ENCODE data around the gene BRAF. TPM values are rescaled to one million over a fixed set of nuclear protein-coding genes. Genes with fewer than 3 reads are reported as not detected.

Gene BRAF
- total and polyA plus RNA-seq, 3 experiments from 2014 or later = 11.3 to 32.0 (median 28.4) TPM

- CTCF ChIA-PET = interaction anchor here (1.2 kb wide), 1 partner anchor 12 kb away, joined by 4 read pairs; no protein-coding TSS in a partner anchor
- POLR2A ChIA-PET = interaction anchor here (1.2 kb wide), 1 partner anchor 14 kb away, joined by 3 read pairs; the partner anchor contains the start of gene ADCK2
- H3K4me1 ChIP-seq (ENCODE audit: insufficient read depth, low read length) = no peaks in the 10 kb centered on the region
- no peaks in the 10 kb centered on the region for H3K36me3 ChIP-seq (ENCODE audit: insufficient read depth, low read length)
- peak overlapping the region in 1 of 8 donors; percentile 61 for H3K27ac Mint-ChIP-seq
- no peaks in the 10 kb centered on the region for H3K4me1 Mint-ChIP-seq
- H3K27me3 ChIP-seq (ENCODE audit: insufficient read depth, low read length, poor library complexity, severe bottlenecking) = no peaks in the 10 kb centered on the region
- H3K4me3 Mint-ChIP-seq = no peak overlapping the region
- H3K36me3 Mint-ChIP-seq = peaks cover 4 to 65% (median 15%) of the 10 kb centered on the region in 3 donors
- no peak overlapping the region for H3K27ac ChIP-seq (ENCODE audit: low read depth, low read length)
- no peaks in the 10 kb centered on the region for H3K27me3 Mint-ChIP-seq
- no peak for DNase-seq
- H3K9me3 Mint-ChIP-seq = peaks cover 0 to 2% (median 0%) of the 10 kb centered on the region in 5 donors
- no peak overlapping the region for H3K4me3 ChIP-seq (ENCODE audit: low read length)
- no peaks in the 10 kb centered on the region for H3K9me3 ChIP-seq (ENCODE audit: low read length)
Observed at GRCh38 chr7:140686921-140687320, 237.8 kb downstream of the BRAF start.

- H3K4me1 Mint-ChIP-seq = no peaks in the 10 kb centered on the region
- peaks cover 4 to 64% (median 17%) of the 10 kb centered on the region in 3 donors for H3K36me3 Mint-ChIP-seq
- peaks cover 0 to 2% (median 0%) of the 10 kb centered on the region in 5 donors for H3K9me3 Mint-ChIP-seq
- H3K4me3 Mint-ChIP-seq = no peak overlapping the region
- Histone ChIP-seq H3K4me3 (ENCODE audit: low read length) (no peak overlapping the region), H3K36me3 (ENCODE audit: insufficient read depth, low read length) (no peaks in the 10 kb centered on the region), H3K27ac (ENCODE audit: low read depth, low read length) (no peak overlapping the region), H3K9me3 (ENCODE audit: low read length) (no peaks in the 10 kb centered on the region), H3K4me1 (ENCODE audit: insufficient read depth, low read length) (no peaks in the 10 kb centered on the region), H3K27me3 (ENCODE audit: insufficient read depth, low read length, poor library complexity, severe bottlenecking) (no peaks in the 10 kb centered on the region)
- ChIA-PET CTCF (interaction anchor here (1.2 kb wide), 1 partner anchor 126 kb away, joined by 3 read pairs; no protein-coding TSS in a partner anchor), POLR2A (no interaction called here)
- no peak for DNase-seq
- H3K27ac Mint-ChIP-seq = peak overlapping the region in 1 of 8 donors; percentile 28
- H3K27me3 Mint-ChIP-seq = no peaks in the 10 kb centered on the region
Observed at GRCh38 chr7:140685407-140686087, 239.2 kb downstream of the BRAF start.

- POLR2A ChIA-PET = no interaction called here
- peaks cover 4 to 65% (median 18%) of the 10 kb centered on the region in 3 donors for H3K36me3 Mint-ChIP-seq
Observed at GRCh38 chr7:140684066-140684950, 240.4 kb downstream of the BRAF start.

GRCh38 chr7:140683657-140684056 lies 241.1 kb downstream of the BRAF start:
- Mint-ChIP-seq H3K4me3 (no peak overlapping the region), H3K27ac (no peak overlapping the region), H3K27me3 (no peaks in the 10 kb centered on the region), H3K36me3 (peaks cover 4 to 70% (median 20%) of the 10 kb centered on the region in 3 donors), H3K9me3 (peaks cover 0 to 2% (median 0%) of the 10 kb centered on the region in 5 donors), H3K4me1 (no peaks in the 10 kb centered on the region)
- H3K4me3 ChIP-seq (ENCODE audit: low read length) = no peak overlapping the region
- DNase-seq = no peak
- CTCF ChIA-PET = interaction anchor here (1.5 kb wide), 1 partner anchor 22 kb away, joined by 3 read pairs; no protein-coding TSS in a partner anchor
- H3K27me3 ChIP-seq (ENCODE audit: insufficient read depth, low read length, poor library complexity, severe bottlenecking) = no peaks in the 10 kb centered on the region
- no peak overlapping the region for H3K27ac ChIP-seq (ENCODE audit: low read depth, low read length)
- no peaks in the 10 kb centered on the region for H3K4me1 ChIP-seq (ENCODE audit: insufficient read depth, low read length)
- H3K9me3 ChIP-seq (ENCODE audit: low read length) = no peaks in the 10 kb centered on the region
- H3K36me3 ChIP-seq (ENCODE audit: insufficient read depth, low read length) = peaks cover 3% of the 10 kb centered on the region
- POLR2A ChIA-PET = no interaction called here

More at GRCh38 chr7:140684066-140684950, 240.4 kb downstream of the BRAF start:
- no peaks in the 10 kb centered on the region for H3K9me3 ChIP-seq (ENCODE audit: low read length)
- H3K27me3 ChIP-seq (ENCODE audit: insufficient read depth, low read length, poor library complexity, severe bottlenecking) = no peaks in the 10 kb centered on the region
- Mint-ChIP-seq H3K9me3 (peaks cover 0 to 2% (median 0%) of the 10 kb centered on the region in 5 donors), H3K27me3 (no peaks in the 10 kb centered on the region), H3K4me3 (no peak overlapping the region), H3K27ac (peak overlapping the region in 2 of 8 donors; percentile 23 to 70), H3K4me1 (no peaks in the 10 kb centered on the region)
- no peak overlapping the region for H3K27ac ChIP-seq (ENCODE audit: low read depth, low read length)
- H3K36me3 ChIP-seq (ENCODE audit: insufficient read depth, low read length) = peaks cover under 1% of the 10 kb centered on the region
- no peak overlapping the region for H3K4me3 ChIP-seq (ENCODE audit: low read length)
- DNase-seq = no peak
- no peaks in the 10 kb centered on the region for H3K4me1 ChIP-seq (ENCODE audit: insufficient read depth, low read length)
- CTCF ChIA-PET = interaction anchor here (1.2 kb wide), 1 partner anchor 127 kb away, joined by 3 read pairs; no protein-coding TSS in a partner anchor

DNA sequence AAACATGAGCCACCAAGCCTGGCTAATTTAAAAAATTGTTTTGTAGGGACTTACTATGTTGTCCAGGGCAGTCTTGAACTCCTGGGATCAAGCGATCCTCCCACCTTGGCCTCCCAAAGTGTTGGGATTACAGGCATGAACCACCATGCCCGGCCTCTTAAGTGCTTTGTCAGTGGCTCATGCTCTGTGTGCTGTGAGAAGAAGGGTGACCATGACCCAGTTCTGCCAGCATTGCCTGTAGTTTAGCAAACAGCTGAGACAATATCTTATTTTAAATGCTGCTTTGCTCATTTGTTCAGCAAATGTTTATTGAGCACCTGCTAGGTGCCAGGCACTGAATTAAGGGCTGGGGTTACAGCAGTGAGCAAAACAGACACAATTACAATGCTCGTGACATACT lies 243.0 kb downstream of the BRAF start:
- DNase-seq = no peak
- ChIA-PET POLR2A (no interaction called here), CTCF (interaction anchor here (1.6 kb wide), 1 partner anchor 9 kb away, joined by 6 read pairs; the partner anchor contains the start of gene ADCK2)
- H3K36me3 Mint-ChIP-seq = peaks cover 10 to 75% (median 25%) of the 10 kb centered on the region in 3 donors
- peaks cover 4 to 12% (median 5%) of the 10 kb centered on the region in 3 donors for H3K4me1 Mint-ChIP-seq
- Histone ChIP-seq H3K27ac (ENCODE audit: low read depth, low read length) (no peak overlapping the region), H3K27me3 (ENCODE audit: insufficient read depth, low read length, poor library complexity, severe bottlenecking) (no peaks in the 10 kb centered on the region), H3K9me3 (ENCODE audit: low read length) (no peaks in the 10 kb centered on the region), H3K4me1 (ENCODE audit: insufficient read depth, low read length) (no peaks in the 10 kb centered on the region), H3K36me3 (ENCODE audit: insufficient read depth, low read length) (peaks cover 3% of the 10 kb centered on the region), H3K4me3 (ENCODE audit: low read length) (no peak overlapping the region)
- no peaks in the 10 kb centered on the region for H3K27me3 Mint-ChIP-seq
- H3K27ac Mint-ChIP-seq = no peak overlapping the region
- peaks cover 0 to 2% (median 0%) of the 10 kb centered on the region in 5 donors for H3K9me3 Mint-ChIP-seq
- no peak overlapping the region for H3K4me3 Mint-ChIP-seq

DNA sequence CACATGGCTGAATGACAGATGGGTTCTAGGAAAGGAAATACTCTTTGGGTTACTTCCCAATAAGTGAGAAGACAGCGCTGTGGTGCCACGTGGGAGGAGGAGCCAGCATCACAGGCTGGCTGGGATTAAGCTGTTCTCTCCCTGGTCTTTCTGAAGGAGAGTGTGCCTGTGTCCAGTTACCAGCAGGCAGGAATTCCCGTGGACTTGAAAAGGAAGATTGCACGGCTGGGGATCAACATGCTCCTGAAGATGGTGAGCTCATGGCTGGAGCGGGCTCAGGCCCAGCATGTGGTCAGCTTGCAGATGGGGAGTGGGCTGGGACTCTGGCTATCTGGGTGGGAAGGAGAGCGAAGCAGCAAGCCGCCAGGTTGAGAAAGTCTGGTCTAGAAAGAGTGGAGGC lies 243.8 kb downstream of the BRAF start:
- Histone ChIP-seq H3K4me1 (ENCODE audit: insufficient read depth, low read length) (peaks cover 3% of the 10 kb centered on the region), H3K27me3 (ENCODE audit: insufficient read depth, low read length, poor library complexity, severe bottlenecking) (no peaks in the 10 kb centered on the region), H3K36me3 (ENCODE audit: insufficient read depth, low read length) (peaks cover 3% of the 10 kb centered on the region), H3K4me3 (ENCODE audit: low read length) (no peak overlapping the region), H3K27ac (ENCODE audit: low read depth, low read length) (no peak overlapping the region), H3K9me3 (ENCODE audit: low read length) (no peaks in the 10 kb centered on the region)
- no peak overlapping the region for H3K4me3 Mint-ChIP-seq
- H3K27ac Mint-ChIP-seq = peak overlapping the region in 2 of 8 donors; percentile 42 to 43
- ChIA-PET CTCF (no interaction called here), POLR2A (no interaction called here)
- peaks cover 10 to 80% (median 23%) of the 10 kb centered on the region in 3 donors for H3K36me3 Mint-ChIP-seq
- peaks cover 0 to 2% (median 0%) of the 10 kb centered on the region in 5 donors for H3K9me3 Mint-ChIP-seq
- H3K4me1 Mint-ChIP-seq = peaks cover 4 to 17% (median 5%) of the 10 kb centered on the region in 3 donors
- no peak for DNase-seq
- no peaks in the 10 kb centered on the region for H3K27me3 Mint-ChIP-seq

GRCh38 chr7:140679186-140679585 lies 245.5 kb downstream of the BRAF start:
- peaks cover 16 to 33% (median 20%) of the 10 kb centered on the region in 3 donors for H3K4me1 Mint-ChIP-seq
- ChIA-PET POLR2A (no interaction called here), CTCF (interaction anchor here (1.0 to 1.2 kb wide), 2 partner anchors 19 to 203 kb away, joined by 3 read pairs; no protein-coding TSS in a partner anchor)
- Histone ChIP-seq H3K9me3 (ENCODE audit: low read length) (no peaks in the 10 kb centered on the region), H3K4me1 (ENCODE audit: insufficient read depth, low read length) (peaks cover 20% of the 10 kb centered on the region), H3K36me3 (ENCODE audit: insufficient read depth, low read length) (peaks cover 3% of the 10 kb centered on the region), H3K4me3 (ENCODE audit: low read length) (no peak overlapping the region), H3K27me3 (ENCODE audit: insufficient read depth, low read length, poor library complexity, severe bottlenecking) (no peaks in the 10 kb centered on the region), H3K27ac (ENCODE audit: low read depth, low read length) (no peak overlapping the region)
- no peaks in the 10 kb centered on the region for H3K9me3 Mint-ChIP-seq
- no peak for DNase-seq
- no peaks in the 10 kb centered on the region for H3K27me3 Mint-ChIP-seq
- peaks cover 10 to 66% (median 19%) of the 10 kb centered on the region in 3 donors for H3K36me3 Mint-ChIP-seq
- H3K4me3 Mint-ChIP-seq = no peak overlapping the region
- no peak overlapping the region for H3K27ac Mint-ChIP-seq
